ENCODE measurements around the gene TMEM165. TPM values are rescaled to one million over a fixed set of nuclear protein-coding genes. Genes with fewer than 3 reads are reported as not detected.
A peak's percentile ranks its signal among the peaks of the same experiment; 100 is the strongest.

TMEM165 gene
- total RNA-seq, 1 experiment from 2014 or later, result 148 TPM

- Histone ChIP-seq H3K4me2 (ENCODE audit: low read length) (no peak overlapping the region), H3K4me3 (ENCODE audit: low read length) (no peak overlapping the region), H3K36me3 (ENCODE audit: low read depth, low read length) (no peaks in the 10 kb centered on the region), H3K79me2 (ENCODE audit: low read length) (no peaks in the 10 kb centered on the region), H3K9ac (ENCODE audit: low read length) (no peak overlapping the region), H3K27ac (ENCODE audit: low read length) (no peak overlapping the region), H3K4me1 (ENCODE audit: insufficient read depth, low read length) (peaks cover 12% of the 10 kb centered on the region), H4K20me1 (ENCODE audit: low read length) (no peaks in the 10 kb centered on the region), H2AFZ (ENCODE audit: low read length) (no peak overlapping the region), H3F3A (ENCODE audit: low read length, unreplicated experiment) (no peaks in the 10 kb centered on the region), H3K27me3 (ENCODE audit: low read length) (no peaks in the 10 kb centered on the region), H3K9me3 (ENCODE audit: low read length) (no peaks in the 10 kb centered on the region), H3K9me2 (replicated peaks; ENCODE audit: low read length) (no peaks in the 10 kb centered on the region)
- ChIA-PET CTCF (no interaction called here), POLR2A (ENCODE audit: unreplicated experiment) (no interaction called here)
- ATAC-seq (no peak), DNase-seq (no peak)
- intact Hi-C loops (cut with micrococcal nuclease), result no loop called here
- no TSS peak for BruUV-seq (replicated peaks)
- TF ChIP-seq EZH2 (IDR thresholded peaks at IDR 0.05; ENCODE audit: low read length, unreplicated experiment), result no peak
Observed at GRCh38 chr4:55386840-55387239, 8.9 kb upstream of the TMEM165 start.

- H3K27ac ChIP-seq (ENCODE audit: low read length), result peak overlapping the region; percentile 88
- DNase-seq (peak; percentile 90), ATAC-seq (peak; percentile 65)
- H3K4me3 ChIP-seq (ENCODE audit: low read length), result peak overlapping the region; percentile 21; the same call in 1 of the 2 replicates
- H3K27me3 ChIP-seq (ENCODE audit: low read length), result no peaks in the 10 kb centered on the region
- TF ChIP-seq EZH2phosphoT487 (IDR thresholded peaks at IDR 0.05; ENCODE audit: borderline replicate concordance, low read length) (no peak), CTCF (conservative IDR thresholded peaks at IDR 0.05; ENCODE audit: low read depth, low read length) (no peak), EZH2 (IDR thresholded peaks at IDR 0.05; ENCODE audit: low read length, unreplicated experiment) (no peak)
- no peaks in the 10 kb centered on the region for H3K9me2 ChIP-seq (replicated peaks; ENCODE audit: low read length)
- H3F3A ChIP-seq (ENCODE audit: low read length, unreplicated experiment), result peaks cover 3% of the 10 kb centered on the region
- H3K4me1 ChIP-seq (ENCODE audit: insufficient read depth, low read length), result peaks cover 31% of the 10 kb centered on the region
- H3K4me2 ChIP-seq (ENCODE audit: low read length), result peak overlapping the region; percentile 67
- H3K36me3 ChIP-seq (ENCODE audit: low read depth, low read length), result peaks cover 7% of the 10 kb centered on the region; the same call in 1 of the 2 replicates
- POLR2A ChIA-PET (ENCODE audit: unreplicated experiment), result no interaction called here
- H4K20me1 ChIP-seq (ENCODE audit: low read length), result peaks cover 26% of the 10 kb centered on the region
- peak overlapping the region; percentile 47 for H3K9ac ChIP-seq (ENCODE audit: low read length)
- no peaks in the 10 kb centered on the region for H3K9me3 ChIP-seq (ENCODE audit: low read length)
- intact Hi-C loops (cut with micrococcal nuclease), result loop anchor here (1.0 kb wide), 2 partner anchors 14 to 45 kb away; no protein-coding TSS in a partner anchor
- H3K79me2 ChIP-seq (ENCODE audit: low read length), result peaks cover 29% of the 10 kb centered on the region
- BruUV-seq (replicated peaks), result no TSS peak
- CTCF ChIA-PET, result interaction anchor here (1.4 kb wide), 1 partner anchor 47 kb away, joined by 8 read pairs; the partner anchor contains the start of gene SRD5A3
- H2AFZ ChIP-seq (ENCODE audit: low read length), result peak overlapping the region; percentile 6; the same call in 1 of the 2 replicates
Observed at GRCh38 chr4:55393461-55394320, 2.1 kb upstream of the TMEM165 start.

- peaks cover 3% of the 10 kb centered on the region for H3F3A ChIP-seq (ENCODE audit: low read length, unreplicated experiment)
- peak; percentile 34; the same call in 1 of the 2 replicates for TF ChIP-seq CTCF (conservative IDR thresholded peaks at IDR 0.05; ENCODE audit: low read depth, low read length)
- no peak for TF ChIP-seq EZH2 (IDR thresholded peaks at IDR 0.05; ENCODE audit: low read length, unreplicated experiment)
- no peak for TF ChIP-seq EZH2phosphoT487 (IDR thresholded peaks at IDR 0.05; ENCODE audit: borderline replicate concordance, low read length)
- peak overlapping the region; percentile 88 for H3K9ac ChIP-seq (ENCODE audit: low read length)
- H3K27me3 ChIP-seq (ENCODE audit: low read length), result no peaks in the 10 kb centered on the region
- peak overlapping the region; percentile 78 for H3K27ac ChIP-seq (ENCODE audit: low read length)
- peaks cover 36% of the 10 kb centered on the region for H4K20me1 ChIP-seq (ENCODE audit: low read length)
- H3K4me2 ChIP-seq (ENCODE audit: low read length), result peak overlapping the region; percentile 92
- DNase-seq (no peak), ATAC-seq (no peak)
- H3K9me2 ChIP-seq (replicated peaks; ENCODE audit: low read length), result no peaks in the 10 kb centered on the region
- H3K4me1 ChIP-seq (ENCODE audit: insufficient read depth, low read length), result peaks cover 41% of the 10 kb centered on the region
- peaks cover 9% of the 10 kb centered on the region for H3K36me3 ChIP-seq (ENCODE audit: low read depth, low read length)
- peaks cover 42% of the 10 kb centered on the region for H3K79me2 ChIP-seq (ENCODE audit: low read length)
- H2AFZ ChIP-seq (ENCODE audit: low read length), result peak overlapping the region; percentile 71
- POLR2A ChIA-PET (ENCODE audit: unreplicated experiment), result interaction anchor here (0.6 to 1.1 kb wide), 3 partner anchors 50 to 159 kb away, joined by 4 to 8 read pairs (median 4); no protein-coding TSS in a partner anchor
- no peaks in the 10 kb centered on the region for H3K9me3 ChIP-seq (ENCODE audit: low read length)
- TSS peak; percentile 85 for BruUV-seq (replicated peaks)
- H3K4me3 ChIP-seq (ENCODE audit: low read length), result peak overlapping the region; percentile 72
- intact Hi-C loops (cut with micrococcal nuclease), result loop anchor here (1.0 kb wide), 1 partner anchor 222 kb away; no protein-coding TSS in a partner anchor
- CTCF ChIA-PET, result interaction anchor here (0.6 to 1.0 kb wide), 2 partner anchors 50 to 150 kb away, joined by 3 to 6 read pairs; partner anchors contain the start of gene SRD5A3
Observed at GRCh38 chr4:55395218-55395528, 584 bp upstream of the TMEM165 start.

Data from PC-3 (cell line).